Brain microvascular endothelial cell (primary cell): ENCODE results near the gene PNPLA6.

Source experiments
- DNase-seq: peaks from one replicate; pipeline ENCODE4 v3.0.0-alpha.2; 2020
- H3K27ac ChIP-seq: fragments of 250-450 bp; sonication (Bioruptor Pico); 2 replicates; pipeline ENCODE4 v1.5.1; 2020; ENCODE audit warnings: mild to moderate bottlenecking, moderate library complexity
- H3K27me3 ChIP-seq: fragments of 250-450 bp; sonication (Bioruptor Pico); replicated peaks from 2 replicates; pipeline ENCODE4 v1.5.1; 2020; ENCODE audit warnings: mild to moderate bottlenecking
- H3K36me3 ChIP-seq: fragments of 250-450 bp; sonication (Bioruptor Pico); replicated peaks from 2 replicates; pipeline ENCODE4 v1.5.1; 2020; ENCODE audit warnings: mild to moderate bottlenecking
- H3K4me3 ChIP-seq: 2 replicates; pipeline ENCODE4 v1.5.1; 2011; ENCODE audit warnings: low read depth, mild to moderate bottlenecking, control low read depth, low read length, moderate library complexity
- in situ Hi-C: cut with HindIII; loops from 2 replicates; pipeline ENCODE4 v1.10.0; 2017; ENCODE audit warnings: low sequenced_read_pairs, low pct_ligation_motif_present
- TF ChIP-seq, protein P1 (sequence below): IDR thresholded peaks from 2 replicates; pipeline ENCODE4 v1.5.1; 2011; ENCODE audit warnings: low read depth, mild to moderate bottlenecking, moderate library complexity, low read length, control low read depth, inconsistent platforms; ENCODE audit errors: missing control alignments

Gene PNPLA6

GRCh38 chr19:7545300-7545699, 9.8 kb downstream of the PNPLA6 start:
- Histone ChIP-seq H3K4me3 (no peak overlapping the region), H3K27ac (no peak overlapping the region), H3K27me3 (no peaks in the 10 kb centered on the region), H3K36me3 (peaks cover 41% of the 10 kb centered on the region)
- in situ Hi-C loops, result no loop called here
- TF ChIP-seq, protein P1, sequence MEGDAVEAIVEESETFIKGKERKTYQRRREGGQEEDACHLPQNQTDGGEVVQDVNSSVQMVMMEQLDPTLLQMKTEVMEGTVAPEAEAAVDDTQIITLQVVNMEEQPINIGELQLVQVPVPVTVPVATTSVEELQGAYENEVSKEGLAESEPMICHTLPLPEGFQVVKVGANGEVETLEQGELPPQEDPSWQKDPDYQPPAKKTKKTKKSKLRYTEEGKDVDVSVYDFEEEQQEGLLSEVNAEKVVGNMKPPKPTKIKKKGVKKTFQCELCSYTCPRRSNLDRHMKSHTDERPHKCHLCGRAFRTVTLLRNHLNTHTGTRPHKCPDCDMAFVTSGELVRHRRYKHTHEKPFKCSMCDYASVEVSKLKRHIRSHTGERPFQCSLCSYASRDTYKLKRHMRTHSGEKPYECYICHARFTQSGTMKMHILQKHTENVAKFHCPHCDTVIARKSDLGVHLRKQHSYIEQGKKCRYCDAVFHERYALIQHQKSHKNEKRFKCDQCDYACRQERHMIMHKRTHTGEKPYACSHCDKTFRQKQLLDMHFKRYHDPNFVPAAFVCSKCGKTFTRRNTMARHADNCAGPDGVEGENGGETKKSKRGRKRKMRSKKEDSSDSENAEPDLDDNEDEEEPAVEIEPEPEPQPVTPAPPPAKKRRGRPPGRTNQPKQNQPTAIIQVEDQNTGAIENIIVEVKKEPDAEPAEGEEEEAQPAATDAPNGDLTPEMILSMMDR, result no peak
- DNase-seq, result no peak

DNA sequence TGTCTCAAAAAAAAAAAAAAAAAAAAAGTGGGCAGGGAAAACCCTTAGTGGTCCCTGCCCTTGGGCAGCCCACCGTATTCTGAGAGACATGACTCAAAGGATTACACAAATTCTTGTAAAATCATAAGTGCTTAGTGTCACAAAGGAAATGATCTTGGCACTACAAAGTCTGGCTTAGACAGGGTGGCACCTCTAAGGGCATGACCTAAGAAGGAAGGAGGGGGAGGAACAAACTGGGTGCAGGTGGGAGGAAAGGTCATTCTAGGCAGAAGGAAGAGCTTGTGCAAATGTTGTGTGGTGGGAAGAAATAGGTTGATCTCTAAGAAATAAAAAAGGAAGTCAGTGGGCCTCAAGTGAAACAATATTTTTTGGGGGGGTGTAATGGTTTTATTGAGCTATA, 10.4 kb downstream of the PNPLA6 start:
- DNase-seq, result no peak
- H3K4me3 ChIP-seq, result no peak overlapping the region
- no peak overlapping the region for H3K27ac ChIP-seq
- no peaks in the 10 kb centered on the region for H3K27me3 ChIP-seq
- in situ Hi-C loops, result no loop called here
- TF ChIP-seq, protein P1, result no peak
- H3K36me3 ChIP-seq, result peaks cover 40% of the 10 kb centered on the region

GRCh38 chr19:7547159-7547558, 11.6 kb downstream of the PNPLA6 start:
- TF ChIP-seq, protein P1, result no peak
- Histone ChIP-seq H3K27ac (no peak overlapping the region), H3K4me3 (no peak overlapping the region), H3K36me3 (peaks cover 30% of the 10 kb centered on the region), H3K27me3 (no peaks in the 10 kb centered on the region)
- in situ Hi-C loops, result no loop called here
- no peak for DNase-seq

DNA sequence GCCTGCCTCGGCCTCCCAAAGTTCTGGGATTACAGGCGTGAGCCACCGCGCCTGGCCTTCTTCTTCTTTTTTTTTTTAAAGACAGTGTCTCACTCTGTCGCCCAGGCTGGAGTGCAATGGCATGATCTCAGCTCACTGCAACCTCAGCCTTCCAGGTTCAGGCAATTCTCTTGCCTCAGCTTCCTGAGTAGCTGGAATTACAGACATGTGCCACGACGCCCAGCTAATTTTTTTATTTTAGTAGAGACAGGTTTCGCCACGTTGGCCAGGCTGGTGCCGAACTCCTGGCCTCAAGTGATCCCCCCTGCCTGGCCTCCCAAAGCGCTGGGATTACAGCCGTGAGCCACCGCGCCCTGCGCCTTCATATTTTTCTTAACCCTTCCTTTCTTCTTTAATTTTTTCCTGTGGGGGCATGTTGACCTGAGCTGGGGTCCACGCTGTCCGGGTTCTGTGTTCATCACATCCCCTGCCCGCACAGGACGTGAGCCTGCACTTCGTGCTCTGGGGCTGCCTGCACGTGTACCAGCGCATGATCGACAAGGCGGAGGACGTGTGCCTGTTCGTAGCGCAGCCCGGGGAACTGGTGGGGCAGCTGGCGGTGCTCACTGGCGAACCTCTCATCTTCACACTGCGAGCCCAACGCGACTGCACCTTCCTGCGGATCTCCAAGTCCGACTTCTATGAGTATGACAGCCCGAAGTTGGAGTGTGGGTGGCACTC, 14.1 kb downstream of the PNPLA6 start:
- Histone ChIP-seq H3K27me3 (no peaks in the 10 kb centered on the region), H3K36me3 (peaks cover 20% of the 10 kb centered on the region), H3K4me3 (no peak overlapping the region), H3K27ac (no peak overlapping the region)
- TF ChIP-seq, protein P1, result no peak
- DNase-seq, result no peak
- in situ Hi-C loops, result no loop called here

DNA sequence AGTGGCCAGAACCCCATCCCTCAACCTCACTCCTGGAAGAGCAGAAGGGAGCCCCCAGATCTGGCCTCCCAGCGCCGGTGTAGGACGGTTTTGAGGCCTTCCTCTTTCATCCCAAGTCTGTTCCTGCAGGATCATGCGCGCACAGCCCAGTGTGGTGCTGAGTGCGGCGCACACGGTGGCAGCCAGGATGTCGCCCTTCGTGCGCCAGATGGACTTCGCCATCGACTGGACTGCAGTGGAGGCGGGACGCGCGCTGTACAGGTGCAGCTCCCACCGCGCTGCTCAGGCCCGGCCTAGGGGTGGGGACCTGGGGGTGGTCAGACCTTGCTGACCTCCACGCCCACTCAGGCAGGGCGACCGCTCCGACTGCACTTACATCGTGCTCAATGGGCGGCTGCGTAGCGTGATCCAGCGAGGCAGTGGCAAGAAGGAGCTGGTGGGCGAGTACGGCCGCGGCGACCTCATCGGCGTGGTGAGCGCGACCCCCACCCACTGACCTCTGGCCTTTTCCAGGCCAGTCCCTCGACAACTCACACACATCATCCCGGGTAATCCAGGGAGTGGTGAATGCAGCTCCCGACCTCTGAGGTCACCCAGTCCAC, 14.8 kb downstream of the PNPLA6 start:
- no peak overlapping the region for H3K4me3 ChIP-seq
- H3K27me3 ChIP-seq, result no peaks in the 10 kb centered on the region
- DNase-seq, result no peak
- no peak overlapping the region for H3K27ac ChIP-seq
- in situ Hi-C loops, result no loop called here
- peaks cover 21% of the 10 kb centered on the region for H3K36me3 ChIP-seq
- TF ChIP-seq, protein P1, result no peak
